Lower lobe of right lung (tissue), 2 donors: Measurements from ENCODE around the gene DGKB. TPM values are rescaled to one million over a fixed set of nuclear protein-coding genes. Genes with fewer than 3 reads are reported as not detected.

ENCODE experiments used
- ATAC-seq, 2 donors: fragments of 200-7000 bp; cut with Tn5 transposase; one replicate each; pipeline ENCODE4 v1.9.1; 2020 to 2022; ENCODE audit warnings: mild to moderate bottlenecking in 2 of 2, moderate library complexity in 2 of 2
- DNase-seq: peaks from one replicate; pipeline ENCODE4 v3.0.0-alpha.2; 2020
- H3K27ac ChIP-seq: fragments of 200-600 bp; one replicate; pipeline ENCODE4 v1.8.0; 2022
- H3K27me3 ChIP-seq: fragments of 200-600 bp; one replicate; pipeline ENCODE4 v1.8.0; 2022; ENCODE audit warnings: low read depth
- H3K36me3 ChIP-seq: fragments of 200-600 bp; one replicate; pipeline ENCODE4 v1.8.0; 2022; ENCODE audit warnings: mild to moderate bottlenecking
- H3K4me1 ChIP-seq: fragments of 200-600 bp; one replicate; pipeline ENCODE4 v1.8.0; 2022
- H3K4me3 ChIP-seq: fragments of 200-600 bp; one replicate; pipeline ENCODE4 v1.8.0; 2022; ENCODE audit warnings: mild to moderate bottlenecking
- H3K9me3 ChIP-seq: fragments of 200-600 bp; one replicate; pipeline ENCODE4 v1.8.0; 2022
- CTCF ChIP-seq: fragments of 200-600 bp; IDR thresholded peaks from one replicate; pipeline ENCODE4 v1.8.0; 2022; ENCODE audit warnings: antibody characterized with exemption, mild to moderate bottlenecking
- intact Hi-C: fragments of 100-400 bp; cut with DNase I; formaldehyde crosslinking; loops from one replicate; pipeline ENCODE4 v1.11.0; 2022
- long read RNA-seq: library from polyadenylated mRNA; unstranded; transcript quantifications from one replicate; pipeline ENCODE4 v2.0.0, GENCODE V29; 2021
- total RNA-seq: library from RNA; stranded (reverse); fragmentation: NEBNext Ultra II Directional; extraction: Animal tissue kit (Norgen Biotek cat#: 25700); gene quantifications from one replicate; pipeline ENCODE4 v1.2.1, GENCODE V29; 2021
- donor health status: DM: no; HTN: yes; CAD: no; lungs with severe emphysema.

DGKB gene
- 0.09 TPM for total RNA-seq
- long read RNA-seq: 0 reads

DNA sequence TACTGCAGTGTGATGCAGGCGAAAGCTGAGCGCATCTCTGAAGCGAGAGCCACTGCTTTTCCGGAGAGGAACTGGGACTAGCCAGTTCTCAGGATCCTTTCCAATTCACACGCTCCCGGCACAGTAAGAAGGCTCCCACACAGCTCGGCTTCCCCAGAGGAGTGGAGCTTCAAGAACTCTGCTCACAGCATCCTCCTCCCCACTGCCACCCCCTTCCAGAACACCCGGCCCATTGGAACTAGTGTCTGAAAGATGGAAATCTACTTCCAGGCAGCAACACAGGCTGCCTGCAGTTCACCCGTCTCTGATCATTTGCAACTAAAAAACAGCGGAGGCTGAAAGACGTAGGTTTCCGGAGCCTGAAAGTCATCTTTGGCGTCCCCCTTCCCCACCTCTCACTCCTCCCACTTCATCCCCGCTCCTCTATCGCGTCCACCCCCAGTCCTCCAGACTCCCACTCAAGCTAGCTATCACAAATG is at the start of gene DGKB:
Gene DGKB (minus strand): TSS at position 163 of the 479 bp plus-strand sequence.
- Histone ChIP-seq H3K27me3 (no peaks in the 10 kb centered on the region), H3K36me3 (no peaks in the 10 kb centered on the region), H3K9me3 (no peaks in the 10 kb centered on the region), H3K27ac (no peak within 1 kb of the TSS), H3K4me1 (no peaks in the 10 kb centered on the region), H3K4me3 (no peak within 1 kb of the TSS)
- intact Hi-C loops: no loop called here
- DNase-seq (peak; percentile 10), ATAC-seq (no peak)
- no peak for TF ChIP-seq CTCF

DNA sequence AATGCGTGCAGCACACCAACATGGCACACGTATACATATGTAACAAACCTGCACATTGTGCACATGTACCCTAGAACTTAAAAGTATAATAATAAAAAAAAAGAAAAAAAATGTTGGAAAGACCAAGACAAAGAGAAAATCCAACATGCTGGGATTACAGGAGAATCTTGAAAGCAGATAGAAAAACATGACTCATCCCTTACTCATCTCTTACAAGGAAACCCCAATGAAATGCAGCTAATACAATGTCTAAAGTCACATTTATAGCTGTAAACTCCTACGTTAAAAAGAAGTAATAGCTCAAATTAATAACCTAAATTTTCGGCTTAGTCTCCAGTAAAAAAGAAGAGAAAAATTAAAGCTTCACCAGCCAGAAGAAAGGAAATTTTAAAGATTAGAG is 47.5 kb upstream of the DGKB start:
- no peaks in the 10 kb centered on the region for H3K36me3 ChIP-seq
- intact Hi-C loops: no loop called here
- no peaks in the 10 kb centered on the region for H3K27me3 ChIP-seq
- H3K4me1 ChIP-seq: no peaks in the 10 kb centered on the region
- no peak overlapping the region for H3K27ac ChIP-seq
- DNase-seq (no peak), ATAC-seq (no peak)
- no peaks in the 10 kb centered on the region for H3K9me3 ChIP-seq
- H3K4me3 ChIP-seq: no peak overlapping the region
- TF ChIP-seq CTCF: no peak

GRCh38 chr7:14938181-14938580 is 35.6 kb upstream of the DGKB start:
- no peak for ATAC-seq
- H3K4me3 ChIP-seq: no peak overlapping the region
- DNase-seq: no peak
- H3K9me3 ChIP-seq: no peaks in the 10 kb centered on the region
- H3K27me3 ChIP-seq: no peaks in the 10 kb centered on the region
- intact Hi-C loops: no loop called here
- H3K4me1 ChIP-seq: no peaks in the 10 kb centered on the region
- no peak overlapping the region for H3K27ac ChIP-seq
- no peaks in the 10 kb centered on the region for H3K36me3 ChIP-seq
- no peak for TF ChIP-seq CTCF

- intact Hi-C loops: no loop called here
- Histone ChIP-seq H3K27me3 (no peaks in the 10 kb centered on the region), H3K4me3 (no peak overlapping the region), H3K36me3 (no peaks in the 10 kb centered on the region), H3K4me1 (no peaks in the 10 kb centered on the region), H3K27ac (no peak overlapping the region), H3K9me3 (no peaks in the 10 kb centered on the region)
- no peak for TF ChIP-seq CTCF
- no peak for ATAC-seq
- DNase-seq: no peak
Measured at GRCh38 chr7:14937581-14937980, 35.0 kb upstream of the DGKB start.

- no peak overlapping the region for H3K4me3 ChIP-seq
- H3K9me3 ChIP-seq: no peaks in the 10 kb centered on the region
- ATAC-seq: no peak
- no peak for DNase-seq
- H3K4me1 ChIP-seq: no peaks in the 10 kb centered on the region
- no peak overlapping the region for H3K27ac ChIP-seq
- intact Hi-C loops: no loop called here
- no peaks in the 10 kb centered on the region for H3K27me3 ChIP-seq
- H3K36me3 ChIP-seq: no peaks in the 10 kb centered on the region
- no peak for TF ChIP-seq CTCF
Measured at GRCh38 chr7:14936554-14936953, 34.0 kb upstream of the DGKB start.

DNA sequence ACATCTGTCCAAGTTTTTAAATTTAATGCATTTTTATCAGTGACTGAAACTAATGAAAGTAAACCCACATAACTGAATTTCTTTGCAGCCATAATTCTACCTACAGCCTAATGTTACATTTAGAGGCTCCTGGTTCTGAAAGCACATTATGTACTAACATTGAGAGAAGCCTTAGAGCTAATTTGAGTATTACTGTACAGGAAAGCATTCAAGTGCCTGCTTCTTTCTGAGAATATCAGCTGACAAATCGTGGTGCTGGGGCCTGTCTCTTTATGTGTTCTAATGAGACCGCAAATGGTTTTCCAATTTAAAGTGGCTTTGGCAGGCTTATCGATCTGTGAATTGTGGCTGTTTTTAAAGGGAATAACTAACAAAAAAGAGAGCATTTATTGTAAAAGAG is 32.3 kb upstream of the DGKB start:
- no peak for ATAC-seq
- no peaks in the 10 kb centered on the region for H3K27me3 ChIP-seq
- intact Hi-C loops: no loop called here
- no peak overlapping the region for H3K4me3 ChIP-seq
- no peaks in the 10 kb centered on the region for H3K9me3 ChIP-seq
- no peak overlapping the region for H3K27ac ChIP-seq
- DNase-seq: no peak
- no peaks in the 10 kb centered on the region for H3K4me1 ChIP-seq
- no peak for TF ChIP-seq CTCF
- no peaks in the 10 kb centered on the region for H3K36me3 ChIP-seq
